BLaER1 treated with 17β-estradiol and CSF1 and Interleukin-3, amounts not matched to agents 10 nM and 100 nM (cell line): ENCODE results near the gene ACAD11.

ENCODE experiments used
- H3K27ac ChIP-seq, 11 experiments: shearing (Covaris generic); formaldehyde crosslinking; 2 replicates each; pipeline ENCODE4 v1.8.1; 2022
- H3K27me3 ChIP-seq, 11 experiments: shearing (Covaris generic); formaldehyde crosslinking; 2 replicates each; pipeline ENCODE4 v1.8.1; 2022
- H3K36me3 ChIP-seq, 11 experiments: shearing (Covaris generic); formaldehyde crosslinking; 2 replicates each; pipeline ENCODE4 v1.8.1; 2022
- H3K4me1 ChIP-seq, 10 experiments: shearing (Covaris generic); formaldehyde crosslinking; 2 replicates each; pipeline ENCODE4 v1.8.1; 2022
- H3K4me2 ChIP-seq, 11 experiments: shearing (Covaris generic); formaldehyde crosslinking; 2 replicates each; pipeline ENCODE4 v1.8.1; 2022
- H3K4me3 ChIP-seq, 10 experiments: shearing (Covaris generic); formaldehyde crosslinking; 2 replicates each; pipeline ENCODE4 v1.8.1; 2022
- H3K9ac ChIP-seq, 11 experiments: shearing (Covaris generic); formaldehyde crosslinking; 2 replicates each; pipeline ENCODE4 v1.8.1; 2022
- H3K9me3 ChIP-seq, 11 experiments: shearing (Covaris generic); formaldehyde crosslinking; replicated peaks in 1 of 11; 2 replicates each; pipeline ENCODE4 v1.8.1; 2022
- H4K20me1 ChIP-seq, 11 experiments: shearing (Covaris generic); formaldehyde crosslinking; 2 replicates each; pipeline ENCODE4 v1.8.1; 2022
- Cebpa-rat ChIP-seq, 11 experiments: shearing (Covaris generic); IDR thresholded peaks; 2 replicates each; pipeline ENCODE4 v1.8.1; 2022

The ACAD11 gene

GRCh38 chr3:132669256-132669777 is 9.7 kb upstream of the ACAD11 start:
- Histone ChIP-seq H3K9me3 (no peaks in the 10 kb centered on the region), H4K20me1 (peaks cover 0 to 40% (median under 1%) of the 10 kb centered on the region in 11 experiments; a peak in 7 of 22 replicates), H3K4me3 (no peak overlapping the region), H3K9ac (no peak overlapping the region; a peak in 1 of 22 replicates), H3K4me1 (peaks cover 0 to 2% (median 0%) of the 10 kb centered on the region in 10 experiments; a peak in 3 of 20 replicates), H3K36me3 (peaks cover 46 to 100% (median 71%) of the 10 kb centered on the region in 11 experiments), H3K4me2 (no peak overlapping the region), H3K27me3 (no peaks in the 10 kb centered on the region), H3K27ac (no peak overlapping the region)
- TF ChIP-seq Cebpa-rat (IDR thresholded peaks at IDR 0.05) = no peak

- no peak overlapping the region for H3K27ac ChIP-seq
- H3K9me3 ChIP-seq = no peaks in the 10 kb centered on the region
- H3K36me3 ChIP-seq = peaks cover 24 to 72% (median 47%) of the 10 kb centered on the region in 11 experiments; a peak in 21 of 22 replicates
- peaks cover 0 to 71% (median 7%) of the 10 kb centered on the region in 11 experiments; a peak in 7 of 22 replicates for H4K20me1 ChIP-seq
- H3K4me1 ChIP-seq = peaks cover 12 to 34% (median 24%) of the 10 kb centered on the region in 10 experiments
- no peak overlapping the region for H3K9ac ChIP-seq
- no peak overlapping the region for H3K4me2 ChIP-seq
- TF ChIP-seq Cebpa-rat (IDR thresholded peaks at IDR 0.05) = no peak
- H3K4me3 ChIP-seq = no peak overlapping the region
- H3K27me3 ChIP-seq = no peaks in the 10 kb centered on the region
Observed at GRCh38 chr3:132665230-132665745, 5.7 kb upstream of the ACAD11 start.

GRCh38 chr3:132662212-132662611 is 2.6 kb upstream of the ACAD11 start:
- no peaks in the 10 kb centered on the region for H3K9me3 ChIP-seq
- H3K4me2 ChIP-seq = peak overlapping the region in 10 of 11 experiments; percentile 75 to 95 (median 90); a peak in 15 of 22 replicates
- H3K27ac ChIP-seq = no peak overlapping the region
- peak overlapping the region in 4 of 10 experiments; percentile 81 to 89 (median 86); a peak in 4 of 20 replicates for H3K4me3 ChIP-seq
- H3K36me3 ChIP-seq = peaks cover 9 to 41% (median 20%) of the 10 kb centered on the region in 11 experiments; a peak in 19 of 22 replicates
- no peaks in the 10 kb centered on the region for H3K27me3 ChIP-seq
- peaks cover 0 to 59% (median 7%) of the 10 kb centered on the region in 11 experiments; a peak in 7 of 22 replicates for H4K20me1 ChIP-seq
- peaks cover 23 to 53% (median 36%) of the 10 kb centered on the region in 10 experiments for H3K4me1 ChIP-seq
- H3K9ac ChIP-seq = peak overlapping the region in 1 of 11 experiments; percentile 91; a peak in 5 of 22 replicates
- no peak for TF ChIP-seq Cebpa-rat (IDR thresholded peaks at IDR 0.05)

GRCh38 chr3:132661101-132661500 is 1.5 kb upstream of the ACAD11 start:
- Histone ChIP-seq H3K4me1 (peaks cover 23 to 60% (median 36%) of the 10 kb centered on the region in 10 experiments), H3K27me3 (no peaks in the 10 kb centered on the region), H4K20me1 (peaks cover 0 to 48% (median 6%) of the 10 kb centered on the region in 11 experiments; a peak in 7 of 22 replicates), H3K4me2 (peak overlapping the region; percentile 75 to 95 (median 89)), H3K27ac (peak overlapping the region in 10 of 11 experiments; percentile 88 to 94 (median 91); a peak in 19 of 22 replicates), H3K9ac (peak overlapping the region; percentile 86 to 95 (median 94)), H3K36me3 (peaks cover 0 to 30% (median 10%) of the 10 kb centered on the region in 11 experiments; a peak in 14 of 22 replicates), H3K4me3 (peak overlapping the region; percentile 71 to 95 (median 90)), H3K9me3 (no peaks in the 10 kb centered on the region)
- TF ChIP-seq Cebpa-rat (IDR thresholded peaks at IDR 0.05) = no peak

- H3K36me3 ChIP-seq = peaks cover 0 to 26% (median 7%) of the 10 kb centered on the region in 11 experiments; a peak in 13 of 22 replicates
- peak overlapping the region; percentile 75 to 95 (median 89) for H3K4me2 ChIP-seq
- H3K4me3 ChIP-seq = peak overlapping the region; percentile 71 to 95 (median 90)
- peaks cover 0 to 45% (median 4%) of the 10 kb centered on the region in 11 experiments; a peak in 7 of 22 replicates for H4K20me1 ChIP-seq
- TF ChIP-seq Cebpa-rat (IDR thresholded peaks at IDR 0.05) = no peak
- peak overlapping the region; percentile 72 to 94 (median 91) for H3K27ac ChIP-seq
- peak overlapping the region; percentile 86 to 95 (median 94) for H3K9ac ChIP-seq
- no peaks in the 10 kb centered on the region for H3K27me3 ChIP-seq
- no peaks in the 10 kb centered on the region for H3K9me3 ChIP-seq
- peaks cover 23 to 60% (median 36%) of the 10 kb centered on the region in 10 experiments for H3K4me1 ChIP-seq
Observed at GRCh38 chr3:132660811-132661070, 1.1 kb upstream of the ACAD11 start.

GRCh38 chr3:132660052-132660810 is 622 bp upstream of the ACAD11 start, which contains the start of gene UBA5:
Gene UBA5 (plus strand): TSS chr3:132660329. CDS start chr3:132660538, 209 bp downstream.
- Histone ChIP-seq H3K27ac (peak within 1 kb of the TSS; percentile 72 to 94 (median 91)), H4K20me1 (peaks cover 0 to 40% (median 4%) of the 10 kb centered on the region in 11 experiments; a peak in 7 of 22 replicates), H3K4me1 (peaks cover 23 to 60% (median 36%) of the 10 kb centered on the region in 10 experiments), H3K27me3 (no peaks in the 10 kb centered on the region), H3K4me3 (peak within 1 kb of the TSS; percentile 71 to 95 (median 90)), H3K4me2 (peak within 1 kb of the TSS; percentile 75 to 95 (median 89)), H3K9me3 (no peaks in the 10 kb centered on the region), H3K36me3 (peaks cover 0 to 21% (median 4%) of the 10 kb centered on the region in 11 experiments; a peak in 6 of 22 replicates), H3K9ac (peak within 1 kb of the TSS; percentile 86 to 95 (median 94))
- no peak for TF ChIP-seq Cebpa-rat (IDR thresholded peaks at IDR 0.05)

- Histone ChIP-seq H3K4me3 (peak overlapping the region; percentile 71 to 95 (median 90)), H3K9ac (peak overlapping the region; percentile 86 to 95 (median 94)), H3K27me3 (no peaks in the 10 kb centered on the region), H4K20me1 (peaks cover 0 to 28% (median 0%) of the 10 kb centered on the region in 11 experiments; a peak in 4 of 22 replicates), H3K4me2 (peak overlapping the region; percentile 75 to 95 (median 89)), H3K27ac (peak overlapping the region in 7 of 11 experiments; percentile 88 to 94 (median 90); a peak in 11 of 22 replicates), H3K4me1 (peaks cover 23 to 60% (median 36%) of the 10 kb centered on the region in 10 experiments), H3K36me3 (peaks cover 0 to 9% (median 0%) of the 10 kb centered on the region in 11 experiments; a peak in 2 of 22 replicates), H3K9me3 (no peaks in the 10 kb centered on the region)
- no peak for TF ChIP-seq Cebpa-rat (IDR thresholded peaks at IDR 0.05)
Observed at GRCh38 chr3:132659000-132659364, 627 bp downstream of the ACAD11 start.

GRCh38 chr3:132657869-132658747 is 1.5 kb downstream of the ACAD11 start:
- Histone ChIP-seq H3K9ac (peak overlapping the region in 2 of 11 experiments; percentile 90 to 91; a peak in 3 of 22 replicates), H3K27ac (no peak overlapping the region), H4K20me1 (peaks cover 0 to 19% (median 0%) of the 10 kb centered on the region in 11 experiments; a peak in 4 of 22 replicates), H3K9me3 (no peaks in the 10 kb centered on the region), H3K27me3 (no peaks in the 10 kb centered on the region), H3K4me1 (peaks cover 23 to 63% (median 33%) of the 10 kb centered on the region in 10 experiments), H3K4me2 (peak overlapping the region; percentile 75 to 95 (median 89); a peak in 18 of 22 replicates), H3K4me3 (peak overlapping the region in 3 of 10 experiments; percentile 71 to 85 (median 81); a peak in 5 of 20 replicates), H3K36me3 (peaks cover 0 to 1% (median 0%) of the 10 kb centered on the region in 11 experiments; a peak in 1 of 22 replicates)
- no peak for TF ChIP-seq Cebpa-rat (IDR thresholded peaks at IDR 0.05)
